WTC11 (cell line): ENCODE measurements around the gene SVOP. TPM values are rescaled to one million over a fixed set of nuclear protein-coding genes. Genes with fewer than 3 reads are reported as not detected.

Experiments
- ETV6 ChIP-seq: sonication (generic); formaldehyde crosslinking; IDR thresholded peaks from 2 replicates; pipeline ENCODE4 v1.8.1; 2022; ENCODE audit warnings: mild to moderate bottlenecking, missing genetic modification reagents
- GABPB1 ChIP-seq: sonication (generic); formaldehyde crosslinking; IDR thresholded peaks from 2 replicates; pipeline ENCODE4 v1.8.1; 2023; ENCODE audit warnings: mild to moderate bottlenecking, missing genetic modification reagents
- GRHL2 ChIP-seq: fragments of 250-450 bp; sonication (Bioruptor Pico); IDR thresholded peaks from 2 replicates; pipeline ENCODE4 v1.8.0; 2022; ENCODE audit warnings: mild to moderate bottlenecking, moderate library complexity; ENCODE audit not compliant: insufficient replicate concordance, severe bottlenecking
- JAZF1 ChIP-seq: fragments of 250-450 bp; sonication (Bioruptor Pico); IDR thresholded peaks from 2 replicates; pipeline ENCODE4 v1.9.0; 2021; ENCODE audit warnings: moderate library complexity, mild to moderate bottlenecking, inconsistent platforms
- NFATC4 ChIP-seq: fragments of 250-450 bp; sonication (Bioruptor Pico); IDR thresholded peaks from 2 replicates; pipeline ENCODE4 v1.9.0; 2021; ENCODE audit warnings: mild to moderate bottlenecking
- NR2C2 ChIP-seq: sonication (generic); formaldehyde crosslinking; IDR thresholded peaks from 2 replicates; pipeline ENCODE4 v1.8.0; 2022; ENCODE audit warnings: mild to moderate bottlenecking, missing genetic modification reagents
- NR3C1 ChIP-seq: sonication (generic); formaldehyde crosslinking; conservative IDR thresholded peaks from 2 replicates; pipeline ENCODE4 v1.8.1; 2023; ENCODE audit warnings: low read depth, mild to moderate bottlenecking, missing genetic modification reagents
- TP53 ChIP-seq: sonication (generic); formaldehyde crosslinking; IDR thresholded peaks from 2 replicates; pipeline ENCODE4 v1.8.1; 2023; ENCODE audit warnings: mild to moderate bottlenecking, missing genetic modification reagents
- ZNF317 ChIP-seq: sonication (generic); formaldehyde crosslinking; IDR thresholded peaks from 2 replicates; pipeline ENCODE4 v1.8.1; 2023; ENCODE audit warnings: low read depth, mild to moderate bottlenecking, moderate library complexity, missing genetic modification reagents, borderline replicate concordance
- ZNF423 ChIP-seq: fragments of 250-450 bp; sonication (Bioruptor Pico); IDR thresholded peaks from 2 replicates; pipeline ENCODE4 v2.1.2; 2022; ENCODE audit warnings: mild to moderate bottlenecking, moderate library complexity
- ZNF671 ChIP-seq: fragments of 250-450 bp; sonication (Bioruptor Pico); IDR thresholded peaks from 2 replicates; pipeline ENCODE4 v1.8.0; 2021; ENCODE audit warnings: mild to moderate bottlenecking
- total RNA-seq: library from RNA; stranded (reverse); gene quantifications from 3 replicates; pipeline ENCODE4 v1.2.3, GENCODE V29; 2021
- TF ChIP-seq, protein P1 (sequence below): sonication (generic); formaldehyde crosslinking; conservative IDR thresholded peaks from 2 replicates; pipeline ENCODE4 v1.8.1; 2023; ENCODE audit warnings: mild to moderate bottlenecking, low read depth, missing genetic modification reagents, moderate library complexity
- TF ChIP-seq, protein P2 (sequence below): sonication (generic); formaldehyde crosslinking; IDR thresholded peaks from 2 replicates; pipeline ENCODE4 v1.8.1; 2022; ENCODE audit warnings: mild to moderate bottlenecking, moderate library complexity, missing genetic modification reagents
- TF ChIP-seq, protein P3 (sequence below): sonication (generic); formaldehyde crosslinking; IDR thresholded peaks from 2 replicates; pipeline ENCODE4 v1.8.0; 2022; ENCODE audit warnings: mild to moderate bottlenecking, missing genetic modification reagents
- TF ChIP-seq, protein P4 (sequence below): fragments of 250-450 bp; sonication (Bioruptor Pico); IDR thresholded peaks from 2 replicates; pipeline ENCODE4 v1.9.0; 2021; ENCODE audit warnings: mild to moderate bottlenecking, borderline replicate concordance
- TF ChIP-seq, protein P5 (sequence below): sonication (generic); formaldehyde crosslinking; IDR thresholded peaks from 2 replicates; pipeline ENCODE4 v1.8.1; 2023; ENCODE audit warnings: mild to moderate bottlenecking, moderate library complexity, missing genetic modification reagents
- TF ChIP-seq, protein P6 (sequence below): sonication (generic); formaldehyde crosslinking; IDR thresholded peaks from 2 replicates; pipeline ENCODE4 v1.8.1; 2022; ENCODE audit warnings: low read depth, missing genetic modification reagents, borderline replicate concordance
- TF ChIP-seq, protein P7 (sequence below): sonication (generic); formaldehyde crosslinking; IDR thresholded peaks from 2 replicates; pipeline ENCODE4 v1.8.0; 2022; ENCODE audit warnings: mild to moderate bottlenecking, missing genetic modification reagents
- TF ChIP-seq, protein P8 (sequence below): sonication (generic); formaldehyde crosslinking; IDR thresholded peaks from 2 replicates; pipeline ENCODE4 v1.8.1; 2023; ENCODE audit warnings: mild to moderate bottlenecking, missing genetic modification reagents, borderline replicate concordance

SVOP gene
- total RNA-seq, 1 experiment from 2014 or later: 0.04 TPM

DNA sequence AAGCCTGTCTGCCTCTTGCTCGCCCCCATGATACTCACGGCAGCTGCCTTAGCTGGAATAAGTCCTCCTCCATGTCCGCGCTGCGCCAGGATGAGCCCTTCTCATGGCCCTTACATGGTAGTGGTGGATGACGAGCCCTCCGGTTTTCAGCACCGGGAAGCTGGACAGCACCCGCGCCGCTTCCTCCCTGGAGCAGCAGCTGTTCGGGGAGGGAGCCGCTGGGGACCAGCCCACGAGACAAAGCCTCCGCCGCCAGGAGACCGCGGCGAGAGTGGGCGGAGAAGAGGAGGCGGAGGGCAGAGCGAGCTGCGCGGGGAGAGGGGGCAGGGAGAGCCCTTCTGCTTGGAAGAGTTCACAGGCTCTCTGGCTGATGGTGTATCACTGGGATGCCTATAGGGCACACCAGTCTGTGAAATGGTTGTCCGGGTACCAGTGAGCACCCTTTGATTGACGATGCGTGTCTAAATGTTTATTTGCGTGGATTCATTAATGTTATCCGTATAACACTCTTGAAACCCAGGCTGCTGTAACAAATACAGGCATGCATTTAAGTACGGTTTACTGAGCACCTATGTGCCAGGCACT, at the start of gene SVOP (continued):
- TF ChIP-seq, protein P1, sequence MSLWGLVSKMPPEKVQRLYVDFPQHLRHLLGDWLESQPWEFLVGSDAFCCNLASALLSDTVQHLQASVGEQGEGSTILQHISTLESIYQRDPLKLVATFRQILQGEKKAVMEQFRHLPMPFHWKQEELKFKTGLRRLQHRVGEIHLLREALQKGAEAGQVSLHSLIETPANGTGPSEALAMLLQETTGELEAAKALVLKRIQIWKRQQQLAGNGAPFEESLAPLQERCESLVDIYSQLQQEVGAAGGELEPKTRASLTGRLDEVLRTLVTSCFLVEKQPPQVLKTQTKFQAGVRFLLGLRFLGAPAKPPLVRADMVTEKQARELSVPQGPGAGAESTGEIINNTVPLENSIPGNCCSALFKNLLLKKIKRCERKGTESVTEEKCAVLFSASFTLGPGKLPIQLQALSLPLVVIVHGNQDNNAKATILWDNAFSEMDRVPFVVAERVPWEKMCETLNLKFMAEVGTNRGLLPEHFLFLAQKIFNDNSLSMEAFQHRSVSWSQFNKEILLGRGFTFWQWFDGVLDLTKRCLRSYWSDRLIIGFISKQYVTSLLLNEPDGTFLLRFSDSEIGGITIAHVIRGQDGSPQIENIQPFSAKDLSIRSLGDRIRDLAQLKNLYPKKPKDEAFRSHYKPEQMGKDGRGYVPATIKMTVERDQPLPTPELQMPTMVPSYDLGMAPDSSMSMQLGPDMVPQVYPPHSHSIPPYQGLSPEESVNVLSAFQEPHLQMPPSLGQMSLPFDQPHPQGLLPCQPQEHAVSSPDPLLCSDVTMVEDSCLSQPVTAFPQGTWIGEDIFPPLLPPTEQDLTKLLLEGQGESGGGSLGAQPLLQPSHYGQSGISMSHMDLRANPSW: peak; percentile 83; the same call in 1 of the 2 replicates
- TF ChIP-seq NR2C2 (no peak; the same call in 1 of the 2 replicates), ZNF317 (CRISPR knock-in tag) (0 out of 2 replicates have a peak, but pooled peaks have one; percentile 55), ETV6 (CRISPR knock-in tag) (peak; percentile 97), JAZF1 (CRISPR knock-in tag) (no peak), NFATC4 (CRISPR knock-in tag) (no peak), ZNF671 (CRISPR knock-in tag) (no peak), GABPB1 (CRISPR knock-in tag) (peak; percentile 64; the same call in 1 of the 2 replicates), ZNF423 (CRISPR knock-in tag) (no peak), NR3C1 (CRISPR knock-in tag) (peak; percentile 80; the same call in 1 of the 2 replicates), TP53 (CRISPR knock-in tag) (peak; percentile 96), GRHL2 (no peak)
- TF ChIP-seq, protein P2, sequence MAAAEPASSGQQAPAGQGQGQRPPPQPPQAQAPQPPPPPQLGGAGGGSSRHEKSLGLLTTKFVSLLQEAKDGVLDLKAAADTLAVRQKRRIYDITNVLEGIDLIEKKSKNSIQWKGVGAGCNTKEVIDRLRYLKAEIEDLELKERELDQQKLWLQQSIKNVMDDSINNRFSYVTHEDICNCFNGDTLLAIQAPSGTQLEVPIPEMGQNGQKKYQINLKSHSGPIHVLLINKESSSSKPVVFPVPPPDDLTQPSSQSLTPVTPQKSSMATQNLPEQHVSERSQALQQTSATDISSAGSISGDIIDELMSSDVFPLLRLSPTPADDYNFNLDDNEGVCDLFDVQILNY (CRISPR knock-in tag): peak; percentile 75; the same call in 1 of the 2 replicates
- TF ChIP-seq, protein P3, sequence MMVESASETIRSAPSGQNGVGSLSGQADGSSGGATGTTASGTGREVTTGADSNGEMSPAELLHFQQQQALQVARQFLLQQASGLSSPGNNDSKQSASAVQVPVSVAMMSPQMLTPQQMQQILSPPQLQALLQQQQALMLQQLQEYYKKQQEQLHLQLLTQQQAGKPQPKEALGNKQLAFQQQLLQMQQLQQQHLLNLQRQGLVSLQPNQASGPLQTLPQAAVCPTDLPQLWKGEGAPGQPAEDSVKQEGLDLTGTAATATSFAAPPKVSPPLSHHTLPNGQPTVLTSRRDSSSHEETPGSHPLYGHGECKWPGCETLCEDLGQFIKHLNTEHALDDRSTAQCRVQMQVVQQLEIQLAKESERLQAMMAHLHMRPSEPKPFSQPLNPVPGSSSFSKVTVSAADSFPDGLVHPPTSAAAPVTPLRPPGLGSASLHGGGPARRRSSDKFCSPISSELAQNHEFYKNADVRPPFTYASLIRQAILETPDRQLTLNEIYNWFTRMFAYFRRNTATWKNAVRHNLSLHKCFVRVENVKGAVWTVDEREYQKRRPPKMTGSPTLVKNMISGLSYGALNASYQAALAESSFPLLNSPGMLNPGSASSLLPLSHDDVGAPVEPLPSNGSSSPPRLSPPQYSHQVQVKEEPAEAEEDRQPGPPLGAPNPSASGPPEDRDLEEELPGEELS (CRISPR knock-in tag): peak; percentile 98
- TF ChIP-seq, protein P4, sequence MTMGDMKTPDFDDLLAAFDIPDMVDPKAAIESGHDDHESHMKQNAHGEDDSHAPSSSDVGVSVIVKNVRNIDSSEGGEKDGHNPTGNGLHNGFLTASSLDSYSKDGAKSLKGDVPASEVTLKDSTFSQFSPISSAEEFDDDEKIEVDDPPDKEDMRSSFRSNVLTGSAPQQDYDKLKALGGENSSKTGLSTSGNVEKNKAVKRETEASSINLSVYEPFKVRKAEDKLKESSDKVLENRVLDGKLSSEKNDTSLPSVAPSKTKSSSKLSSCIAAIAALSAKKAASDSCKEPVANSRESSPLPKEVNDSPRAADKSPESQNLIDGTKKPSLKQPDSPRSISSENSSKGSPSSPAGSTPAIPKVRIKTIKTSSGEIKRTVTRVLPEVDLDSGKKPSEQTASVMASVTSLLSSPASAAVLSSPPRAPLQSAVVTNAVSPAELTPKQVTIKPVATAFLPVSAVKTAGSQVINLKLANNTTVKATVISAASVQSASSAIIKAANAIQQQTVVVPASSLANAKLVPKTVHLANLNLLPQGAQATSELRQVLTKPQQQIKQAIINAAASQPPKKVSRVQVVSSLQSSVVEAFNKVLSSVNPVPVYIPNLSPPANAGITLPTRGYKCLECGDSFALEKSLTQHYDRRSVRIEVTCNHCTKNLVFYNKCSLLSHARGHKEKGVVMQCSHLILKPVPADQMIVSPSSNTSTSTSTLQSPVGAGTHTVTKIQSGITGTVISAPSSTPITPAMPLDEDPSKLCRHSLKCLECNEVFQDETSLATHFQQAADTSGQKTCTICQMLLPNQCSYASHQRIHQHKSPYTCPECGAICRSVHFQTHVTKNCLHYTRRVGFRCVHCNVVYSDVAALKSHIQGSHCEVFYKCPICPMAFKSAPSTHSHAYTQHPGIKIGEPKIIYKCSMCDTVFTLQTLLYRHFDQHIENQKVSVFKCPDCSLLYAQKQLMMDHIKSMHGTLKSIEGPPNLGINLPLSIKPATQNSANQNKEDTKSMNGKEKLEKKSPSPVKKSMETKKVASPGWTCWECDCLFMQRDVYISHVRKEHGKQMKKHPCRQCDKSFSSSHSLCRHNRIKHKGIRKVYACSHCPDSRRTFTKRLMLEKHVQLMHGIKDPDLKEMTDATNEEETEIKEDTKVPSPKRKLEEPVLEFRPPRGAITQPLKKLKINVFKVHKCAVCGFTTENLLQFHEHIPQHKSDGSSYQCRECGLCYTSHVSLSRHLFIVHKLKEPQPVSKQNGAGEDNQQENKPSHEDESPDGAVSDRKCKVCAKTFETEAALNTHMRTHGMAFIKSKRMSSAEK (CRISPR knock-in tag): no peak
- TF ChIP-seq, protein P5, sequence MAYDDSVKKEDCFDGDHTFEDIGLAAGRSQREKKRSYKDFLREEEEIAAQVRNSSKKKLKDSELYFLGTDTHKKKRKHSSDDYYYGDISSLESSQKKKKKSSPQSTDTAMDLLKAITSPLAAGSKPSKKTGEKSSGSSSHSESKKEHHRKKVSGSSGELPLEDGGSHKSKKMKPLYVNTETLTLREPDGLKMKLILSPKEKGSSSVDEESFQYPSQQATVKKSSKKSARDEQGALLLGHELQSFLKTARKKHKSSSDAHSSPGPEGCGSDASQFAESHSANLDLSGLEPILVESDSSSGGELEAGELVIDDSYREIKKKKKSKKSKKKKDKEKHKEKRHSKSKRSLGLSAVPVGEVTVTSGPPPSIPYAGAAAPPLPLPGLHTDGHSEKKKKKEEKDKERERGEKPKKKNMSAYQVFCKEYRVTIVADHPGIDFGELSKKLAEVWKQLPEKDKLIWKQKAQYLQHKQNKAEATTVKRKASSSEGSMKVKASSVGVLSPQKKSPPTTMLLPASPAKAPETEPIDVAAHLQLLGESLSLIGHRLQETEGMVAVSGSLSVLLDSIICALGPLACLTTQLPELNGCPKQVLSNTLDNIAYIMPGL (CRISPR knock-in tag): 0 out of 2 replicates have a peak, but pooled peaks have one; percentile 48
- TF ChIP-seq, protein P6, sequence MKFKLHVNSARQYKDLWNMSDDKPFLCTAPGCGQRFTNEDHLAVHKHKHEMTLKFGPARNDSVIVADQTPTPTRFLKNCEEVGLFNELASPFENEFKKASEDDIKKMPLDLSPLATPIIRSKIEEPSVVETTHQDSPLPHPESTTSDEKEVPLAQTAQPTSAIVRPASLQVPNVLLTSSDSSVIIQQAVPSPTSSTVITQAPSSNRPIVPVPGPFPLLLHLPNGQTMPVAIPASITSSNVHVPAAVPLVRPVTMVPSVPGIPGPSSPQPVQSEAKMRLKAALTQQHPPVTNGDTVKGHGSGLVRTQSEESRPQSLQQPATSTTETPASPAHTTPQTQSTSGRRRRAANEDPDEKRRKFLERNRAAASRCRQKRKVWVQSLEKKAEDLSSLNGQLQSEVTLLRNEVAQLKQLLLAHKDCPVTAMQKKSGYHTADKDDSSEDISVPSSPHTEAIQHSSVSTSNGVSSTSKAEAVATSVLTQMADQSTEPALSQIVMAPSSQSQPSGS (CRISPR knock-in tag): no peak; the same call in 1 of the 2 replicates
- TF ChIP-seq, protein P7, sequence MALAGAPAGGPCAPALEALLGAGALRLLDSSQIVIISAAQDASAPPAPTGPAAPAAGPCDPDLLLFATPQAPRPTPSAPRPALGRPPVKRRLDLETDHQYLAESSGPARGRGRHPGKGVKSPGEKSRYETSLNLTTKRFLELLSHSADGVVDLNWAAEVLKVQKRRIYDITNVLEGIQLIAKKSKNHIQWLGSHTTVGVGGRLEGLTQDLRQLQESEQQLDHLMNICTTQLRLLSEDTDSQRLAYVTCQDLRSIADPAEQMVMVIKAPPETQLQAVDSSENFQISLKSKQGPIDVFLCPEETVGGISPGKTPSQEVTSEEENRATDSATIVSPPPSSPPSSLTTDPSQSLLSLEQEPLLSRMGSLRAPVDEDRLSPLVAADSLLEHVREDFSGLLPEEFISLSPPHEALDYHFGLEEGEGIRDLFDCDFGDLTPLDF (CRISPR knock-in tag): peak; percentile 93
- TF ChIP-seq, protein P8, sequence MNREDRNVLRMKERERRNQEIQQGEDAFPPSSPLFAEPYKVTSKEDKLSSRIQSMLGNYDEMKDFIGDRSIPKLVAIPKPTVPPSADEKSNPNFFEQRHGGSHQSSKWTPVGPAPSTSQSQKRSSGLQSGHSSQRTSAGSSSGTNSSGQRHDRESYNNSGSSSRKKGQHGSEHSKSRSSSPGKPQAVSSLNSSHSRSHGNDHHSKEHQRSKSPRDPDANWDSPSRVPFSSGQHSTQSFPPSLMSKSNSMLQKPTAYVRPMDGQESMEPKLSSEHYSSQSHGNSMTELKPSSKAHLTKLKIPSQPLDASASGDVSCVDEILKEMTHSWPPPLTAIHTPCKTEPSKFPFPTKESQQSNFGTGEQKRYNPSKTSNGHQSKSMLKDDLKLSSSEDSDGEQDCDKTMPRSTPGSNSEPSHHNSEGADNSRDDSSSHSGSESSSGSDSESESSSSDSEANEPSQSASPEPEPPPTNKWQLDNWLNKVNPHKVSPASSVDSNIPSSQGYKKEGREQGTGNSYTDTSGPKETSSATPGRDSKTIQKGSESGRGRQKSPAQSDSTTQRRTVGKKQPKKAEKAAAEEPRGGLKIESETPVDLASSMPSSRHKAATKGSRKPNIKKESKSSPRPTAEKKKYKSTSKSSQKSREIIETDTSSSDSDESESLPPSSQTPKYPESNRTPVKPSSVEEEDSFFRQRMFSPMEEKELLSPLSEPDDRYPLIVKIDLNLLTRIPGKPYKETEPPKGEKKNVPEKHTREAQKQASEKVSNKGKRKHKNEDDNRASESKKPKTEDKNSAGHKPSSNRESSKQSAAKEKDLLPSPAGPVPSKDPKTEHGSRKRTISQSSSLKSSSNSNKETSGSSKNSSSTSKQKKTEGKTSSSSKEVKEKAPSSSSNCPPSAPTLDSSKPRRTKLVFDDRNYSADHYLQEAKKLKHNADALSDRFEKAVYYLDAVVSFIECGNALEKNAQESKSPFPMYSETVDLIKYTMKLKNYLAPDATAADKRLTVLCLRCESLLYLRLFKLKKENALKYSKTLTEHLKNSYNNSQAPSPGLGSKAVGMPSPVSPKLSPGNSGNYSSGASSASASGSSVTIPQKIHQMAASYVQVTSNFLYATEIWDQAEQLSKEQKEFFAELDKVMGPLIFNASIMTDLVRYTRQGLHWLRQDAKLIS: no peak
